Kidney glomerular epithelial cell (primary cell): ENCODE measurements around the gene ZNF836.
"Not testable (repeated sequence)": the region's sequence is repeated elsewhere in the genome, so short reads cannot be mapped to it uniquely, and the experiment has no call there.

Experiments
- DNase-seq: peaks from one replicate; lab custom pipeline; 2025; lab: John Stamatoyannopoulos, UW

Gene ZNF836

DNA sequence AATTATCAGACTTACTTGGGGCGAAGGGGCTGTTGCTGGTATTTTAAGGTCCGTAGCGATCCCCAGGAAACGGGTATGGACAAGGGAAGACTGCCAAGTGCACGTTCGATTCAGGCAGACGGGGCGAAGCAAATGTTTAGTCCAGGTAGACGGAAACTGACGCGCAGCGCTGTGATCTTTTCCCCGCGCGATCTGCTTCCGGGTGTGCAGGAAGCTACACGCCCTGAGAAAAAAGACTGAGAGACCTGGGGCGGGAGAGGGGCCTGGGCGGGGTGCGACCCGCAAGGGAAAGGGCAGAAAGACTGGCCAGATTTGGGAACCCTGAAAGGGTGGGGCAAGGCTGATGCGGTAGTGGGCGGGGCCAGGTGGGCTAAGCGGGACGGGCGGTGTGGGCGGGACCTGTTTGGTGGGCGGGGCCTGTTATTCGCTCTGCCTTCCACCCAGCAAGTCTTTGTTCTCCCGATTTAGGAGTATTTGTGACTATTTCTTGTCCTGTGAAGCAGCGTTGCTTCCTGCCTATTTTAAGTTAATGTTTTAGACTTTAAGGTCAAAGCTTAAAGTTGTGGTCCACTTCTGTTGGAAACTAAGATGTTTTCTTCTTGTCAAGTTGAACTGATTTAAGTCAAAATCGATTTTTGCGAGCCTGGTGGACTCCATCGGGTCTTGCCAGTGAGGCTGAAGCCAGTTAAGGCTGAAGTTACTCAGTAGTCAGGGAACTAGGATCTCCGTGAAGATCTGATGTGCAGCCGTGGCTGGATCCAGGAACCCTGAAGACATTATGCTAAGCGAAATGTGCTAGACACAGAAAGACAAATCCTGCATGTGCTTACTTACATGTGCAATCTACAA lies at the start of gene ZNF836:
Gene ZNF836, minus strand, starts transcription at position 301 of the 849 bp plus-strand sequence. CDS start 3,549 bp downstream, outside the sequence.
- DNase-seq, result peak; percentile 82

DNA sequence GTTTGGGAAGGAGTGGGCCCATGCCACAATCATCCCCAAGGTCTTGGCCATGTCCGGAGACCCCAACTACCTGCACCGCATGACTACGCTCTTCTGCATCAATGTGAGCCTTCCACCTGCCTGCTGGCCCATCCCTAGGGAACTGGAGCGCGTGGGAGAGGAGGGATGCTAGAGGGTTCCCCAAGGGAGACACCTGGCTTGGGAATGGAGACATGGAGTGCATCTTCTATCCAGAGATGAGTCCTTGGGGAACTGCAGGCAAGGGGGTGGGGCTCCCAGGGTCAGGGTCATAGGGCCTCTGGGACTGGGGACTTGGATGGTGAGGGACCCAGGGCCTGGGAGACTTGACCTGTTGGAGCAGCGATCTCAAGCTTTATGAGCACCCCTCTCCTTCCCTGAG lies 49.6 kb upstream of the ZNF836 start:
- DNase-seq, result no peak

DNA sequence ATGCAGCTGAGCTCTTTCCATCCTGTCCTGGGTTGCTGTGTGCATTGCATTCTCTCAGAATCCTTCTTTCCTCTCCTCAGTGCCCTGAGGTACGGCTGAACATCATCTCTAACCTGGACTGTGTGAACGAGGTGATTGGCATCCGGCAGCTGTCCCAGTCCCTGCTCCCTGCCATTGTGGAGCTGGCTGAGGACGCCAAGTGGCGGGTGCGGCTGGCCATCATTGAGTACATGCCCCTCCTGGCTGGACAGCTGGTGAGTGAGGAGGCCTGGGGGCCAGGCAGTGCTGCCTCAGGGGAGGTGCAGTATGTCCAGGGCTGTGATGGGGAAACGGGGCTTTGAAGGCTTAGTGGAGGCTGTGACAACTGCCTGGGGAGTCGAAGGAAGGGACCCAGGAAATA lies 48.2 kb upstream of the ZNF836 start:
- DNase-seq, result no peak

DNA sequence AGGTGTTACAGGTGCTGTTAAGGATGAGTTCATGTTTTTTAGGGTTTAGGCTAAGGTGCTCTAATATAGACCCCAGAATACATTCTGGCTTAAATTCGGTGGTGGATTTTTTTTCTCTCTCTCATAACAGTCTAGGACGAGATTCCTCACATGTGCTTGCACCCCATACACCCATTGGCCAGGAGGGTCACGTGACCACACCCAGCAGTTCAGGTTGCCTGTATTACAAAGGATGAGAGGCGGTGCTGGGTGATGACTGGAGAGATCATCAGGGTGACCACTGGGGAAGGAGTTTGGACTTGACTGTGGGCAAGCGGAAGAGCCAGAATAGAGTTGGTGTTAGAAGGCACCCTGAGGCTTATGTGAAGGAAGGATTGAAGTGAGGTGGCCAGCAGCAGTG lies 46.2 kb upstream of the ZNF836 start:
- no peak for DNase-seq

DNA sequence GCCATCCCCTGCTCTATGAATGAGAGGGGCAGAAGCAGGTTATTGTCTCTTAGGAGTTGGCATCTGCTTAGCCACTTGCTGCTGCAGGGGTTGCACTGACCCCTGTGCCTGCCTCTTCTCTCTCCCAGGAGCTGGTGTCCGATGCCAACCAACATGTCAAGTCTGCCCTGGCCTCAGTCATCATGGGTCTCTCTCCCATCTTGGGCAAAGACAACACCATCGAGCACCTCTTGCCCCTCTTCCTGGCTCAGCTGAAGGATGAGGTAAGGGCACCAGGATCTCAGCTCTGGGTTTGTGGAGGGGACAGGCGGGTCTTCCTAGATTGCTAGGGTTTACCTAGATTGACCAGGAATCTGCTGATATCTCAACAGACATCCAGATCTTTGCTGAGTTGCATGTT lies 45.0 kb upstream of the ZNF836 start:
- DNase-seq, result no peak

DNA sequence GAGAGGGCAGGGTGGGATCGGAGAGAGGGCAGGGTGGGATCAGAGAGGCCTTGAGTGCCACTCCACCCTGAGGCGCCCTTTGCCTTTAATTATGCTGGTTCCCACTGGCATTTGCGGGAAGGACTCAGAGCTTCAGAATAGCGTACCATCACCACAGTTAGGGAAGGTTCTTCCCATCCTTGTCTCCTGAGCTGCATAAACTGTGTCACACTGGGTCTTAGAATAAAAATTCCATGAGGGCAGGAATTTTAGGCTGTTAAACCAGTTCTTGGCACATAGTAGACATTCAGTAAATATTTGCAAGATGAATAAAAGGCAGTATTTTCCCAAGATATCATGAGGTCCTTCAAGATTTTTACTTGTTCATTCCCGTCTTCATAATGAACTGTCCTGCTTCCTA lies 42.8 kb upstream of the ZNF836 start:
- DNase-seq, result no peak

DNA sequence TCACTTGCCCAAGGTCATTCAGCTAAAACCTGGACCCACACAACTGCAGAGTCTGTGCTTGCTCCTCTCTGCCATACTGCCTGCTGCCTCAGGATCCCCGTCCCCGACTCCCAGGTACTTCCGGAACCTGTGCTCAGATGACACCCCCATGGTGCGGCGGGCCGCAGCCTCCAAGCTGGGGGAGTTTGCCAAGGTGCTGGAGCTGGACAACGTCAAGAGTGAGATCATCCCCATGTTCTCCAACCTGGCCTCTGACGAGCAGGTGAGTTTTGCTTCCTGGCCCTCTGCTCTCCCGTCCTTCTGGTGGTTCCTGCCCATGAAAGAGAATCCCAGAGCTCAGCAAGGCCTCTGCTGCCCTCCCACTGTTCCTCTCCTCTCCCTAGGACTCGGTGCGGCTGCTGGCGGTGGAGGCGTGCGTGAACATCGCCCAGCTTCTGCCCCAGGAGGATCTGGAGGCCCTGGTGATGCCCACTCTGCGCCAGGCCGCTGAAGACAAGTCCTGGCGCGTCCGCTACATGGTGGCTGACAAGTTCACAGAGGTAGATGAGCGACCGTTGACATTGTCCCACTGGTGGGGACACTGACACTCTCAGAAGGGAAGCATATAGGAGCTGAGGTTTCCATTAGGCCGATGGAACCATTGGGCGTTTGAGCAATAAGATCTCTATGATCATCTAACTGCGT lies 41.3 kb upstream of the ZNF836 start:
- DNase-seq, result no peak

DNA sequence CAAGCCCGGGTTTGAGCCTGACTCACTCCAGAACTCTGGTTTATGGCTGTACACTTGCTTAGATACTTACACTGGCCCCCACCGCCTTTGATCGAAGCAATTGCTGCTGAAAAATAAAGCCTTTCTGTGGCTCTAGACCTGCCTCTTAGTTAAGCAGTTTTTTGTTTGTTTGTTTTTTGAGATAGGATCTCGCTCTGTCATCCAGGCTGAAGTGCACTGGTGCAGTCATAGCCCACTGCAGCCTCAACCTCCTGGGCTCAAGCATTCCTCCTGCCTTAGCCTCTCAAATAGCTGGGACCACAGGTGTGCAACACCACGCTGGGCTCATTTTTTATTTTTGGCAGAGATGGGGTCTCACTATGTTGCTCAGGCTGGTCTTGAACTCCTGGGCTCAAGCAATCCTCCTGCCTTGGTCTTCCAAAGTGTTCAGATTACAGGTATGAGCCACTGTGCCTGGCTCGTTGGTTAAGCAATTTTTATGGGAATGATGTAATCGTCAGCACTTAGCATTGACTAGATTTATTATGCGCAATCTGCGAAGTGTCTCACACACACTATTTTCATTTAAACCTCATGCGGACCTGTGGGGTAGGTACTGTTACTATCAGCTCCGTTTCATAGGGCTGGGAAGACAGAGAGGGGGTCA lies 40.6 kb upstream of the ZNF836 start:
- no peak for DNase-seq

DNA sequence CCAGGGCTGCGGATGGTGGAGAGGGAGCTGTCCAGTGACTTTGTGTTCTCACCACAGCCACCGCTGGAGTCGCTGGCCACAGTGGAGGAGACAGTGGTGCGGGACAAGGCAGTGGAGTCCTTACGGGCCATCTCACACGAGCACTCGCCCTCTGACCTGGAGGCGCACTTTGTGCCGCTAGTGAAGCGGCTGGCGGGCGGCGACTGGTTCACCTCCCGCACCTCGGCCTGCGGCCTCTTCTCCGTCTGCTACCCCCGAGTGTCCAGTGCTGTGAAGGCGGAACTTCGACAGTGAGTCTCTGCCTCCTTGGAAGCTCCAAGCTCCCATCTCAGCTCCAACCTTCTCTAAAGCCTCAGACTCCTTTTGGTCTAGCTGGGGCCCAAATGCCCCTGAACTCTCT lies 39.8 kb upstream of the ZNF836 start:
- DNase-seq, result no peak

DNA sequence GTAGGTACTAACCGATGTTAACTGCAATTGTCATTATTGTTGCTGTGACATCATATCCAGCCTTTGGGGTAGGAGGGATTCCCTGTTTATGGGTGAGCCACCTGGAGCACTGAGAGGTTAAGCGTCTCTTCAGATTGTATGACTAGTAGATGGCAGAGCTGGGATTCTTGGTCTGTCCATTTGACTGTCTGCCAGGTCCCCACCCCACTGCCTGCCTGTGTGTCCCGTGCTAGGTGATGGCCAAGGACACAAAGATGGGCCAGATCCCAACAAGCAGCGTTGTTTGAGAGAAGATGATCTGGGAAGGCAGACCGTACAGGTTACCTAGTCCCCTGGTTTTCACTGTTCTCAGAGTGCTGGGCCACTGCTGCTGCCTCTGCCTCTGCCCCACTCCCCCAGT lies 35.1 kb upstream of the ZNF836 start:
- no peak for DNase-seq

DNA sequence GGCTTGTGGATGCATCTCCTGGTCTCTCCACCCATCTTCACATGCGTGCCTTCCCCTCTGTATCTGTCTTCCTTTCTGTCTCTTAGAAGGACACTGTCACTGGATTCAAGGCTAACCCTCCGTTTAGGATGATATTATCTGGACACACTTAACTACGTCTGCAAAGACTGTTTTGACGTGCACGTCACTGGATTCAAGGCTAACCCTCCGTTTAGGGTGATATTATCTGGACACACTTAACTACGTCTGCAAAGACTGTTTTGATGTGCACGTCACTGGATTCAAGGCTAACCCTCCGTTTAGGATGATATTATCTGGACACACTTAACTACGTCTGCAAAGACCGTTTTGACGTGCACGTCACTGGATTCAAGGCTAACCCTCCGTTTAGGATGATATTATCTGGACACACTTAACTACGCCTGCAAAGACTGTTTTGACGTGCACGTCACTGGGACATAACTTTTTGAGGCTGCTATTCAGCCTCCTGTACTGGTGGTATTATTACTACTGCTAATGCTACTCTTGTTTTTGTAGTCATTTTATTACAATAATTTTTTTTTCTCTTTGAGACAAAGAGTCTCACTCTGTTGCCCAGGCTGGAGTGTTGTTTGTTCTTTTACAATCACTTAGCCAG lies 29.5 kb upstream of the ZNF836 start:
- not testable (repeated sequence) for DNase-seq

DNA sequence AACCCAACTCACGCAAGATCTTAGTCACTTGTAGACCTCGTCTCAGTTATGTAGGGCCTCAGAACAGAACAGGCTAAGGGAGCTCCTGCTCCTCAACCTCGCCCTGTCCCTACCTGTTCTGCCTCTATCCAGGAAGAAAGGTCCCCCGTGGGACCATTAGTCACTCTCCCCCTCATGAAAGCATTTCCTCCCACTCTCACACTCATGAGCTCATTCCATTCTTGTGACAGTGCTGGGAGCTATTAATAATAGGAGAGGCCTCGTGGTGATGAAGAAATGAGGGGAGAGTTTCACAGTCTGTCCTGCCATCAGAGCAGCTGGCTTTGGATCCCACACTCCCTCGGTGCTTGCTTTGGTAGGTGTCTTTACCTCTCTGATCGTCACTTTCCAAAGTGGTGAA lies 28.6 kb upstream of the ZNF836 start:
- DNase-seq, result peak; percentile 50

DNA sequence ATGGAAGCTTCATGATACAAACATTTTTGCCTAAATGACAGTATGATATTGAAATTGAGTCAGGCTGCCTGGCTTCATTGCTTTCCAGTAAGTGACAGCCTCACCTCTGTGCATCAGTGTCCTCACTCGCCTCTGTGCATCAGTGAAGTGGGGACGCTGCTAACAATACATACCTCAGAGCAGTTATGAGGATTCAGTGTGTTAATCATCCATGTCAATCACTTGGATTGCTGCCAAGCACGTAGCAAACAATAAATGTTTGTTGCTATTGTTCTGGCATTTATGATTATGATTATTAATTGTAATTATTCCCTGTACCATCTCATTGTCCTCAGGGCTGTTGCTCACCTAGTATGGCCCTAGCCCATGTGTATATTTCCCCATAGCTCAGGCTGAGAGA lies 27.3 kb upstream of the ZNF836 start:
- no peak for DNase-seq

DNA sequence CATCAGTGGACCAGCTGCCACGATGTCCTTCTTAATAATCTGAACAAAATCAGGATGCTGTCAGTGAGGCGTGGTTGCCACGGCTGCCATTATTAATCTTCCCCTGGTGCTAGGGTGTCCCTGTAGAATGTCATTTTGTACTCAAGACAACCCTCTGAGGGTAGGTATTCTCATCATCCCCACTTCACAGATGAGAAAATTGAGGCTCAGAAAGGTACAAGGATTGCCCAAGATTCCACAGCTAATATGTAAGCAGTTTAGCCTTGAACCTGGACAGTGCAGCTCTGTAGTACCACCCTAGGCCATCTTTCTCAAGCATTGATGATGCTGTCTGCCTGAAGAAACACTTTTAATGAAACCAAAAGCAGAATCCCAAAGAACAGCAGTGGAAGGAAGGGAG lies 26.5 kb upstream of the ZNF836 start:
- no peak for DNase-seq

DNA sequence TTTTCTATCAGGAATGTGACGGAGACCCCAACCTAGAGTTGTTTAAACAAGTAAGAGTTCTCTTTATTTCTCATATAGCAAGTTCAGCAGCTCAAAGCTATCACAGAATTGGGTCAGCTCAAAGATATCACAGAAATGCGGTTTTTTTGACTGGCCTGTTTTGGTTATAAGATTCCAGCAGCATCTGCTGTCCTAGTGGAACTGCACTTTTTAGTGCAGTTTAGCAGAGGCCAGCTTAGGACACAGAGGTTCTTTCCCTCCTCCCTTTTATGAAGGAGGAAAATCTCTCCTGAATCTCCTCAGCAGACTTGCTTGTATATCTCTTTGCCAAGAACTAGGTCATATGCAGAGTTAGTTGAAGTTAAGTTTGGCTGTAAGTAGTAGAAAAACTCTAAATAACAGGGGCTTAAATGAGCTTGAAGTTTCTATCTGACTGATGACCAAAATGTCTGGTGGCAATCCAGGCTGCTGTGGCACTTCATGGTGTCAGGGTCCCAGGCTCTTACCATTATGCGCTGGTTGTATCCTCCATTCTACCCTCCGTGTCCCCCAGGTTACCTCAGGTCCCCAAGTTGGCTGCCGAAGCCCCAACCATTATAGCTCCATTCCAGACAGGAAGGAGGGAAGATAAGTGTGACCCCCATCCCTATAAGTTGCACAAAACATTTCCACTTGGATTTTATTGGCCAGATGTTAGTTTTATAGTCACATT lies 25.0 kb upstream of the ZNF836 start:
- DNase-seq, result no peak

DNA sequence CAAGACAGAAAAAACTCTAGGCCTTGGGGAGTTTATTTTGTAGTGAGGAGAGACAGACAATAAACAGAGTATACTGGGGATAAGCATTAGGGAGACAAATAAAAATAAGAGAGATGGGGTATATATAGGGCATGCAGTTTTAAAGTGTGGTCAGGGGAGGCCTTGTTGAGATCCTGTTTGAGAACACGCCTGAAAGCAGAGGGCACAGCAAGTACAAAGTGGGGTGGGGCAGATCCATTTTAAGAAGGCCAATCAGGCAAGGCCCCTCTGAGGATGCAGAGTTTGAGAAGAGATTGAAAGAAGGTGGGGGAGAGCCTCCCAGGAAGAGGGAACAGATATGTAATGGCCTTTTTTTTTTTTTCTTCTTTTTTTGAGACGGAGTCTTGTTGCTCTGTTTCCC lies 20.5 kb upstream of the ZNF836 start:
- DNase-seq, result no peak

DNA sequence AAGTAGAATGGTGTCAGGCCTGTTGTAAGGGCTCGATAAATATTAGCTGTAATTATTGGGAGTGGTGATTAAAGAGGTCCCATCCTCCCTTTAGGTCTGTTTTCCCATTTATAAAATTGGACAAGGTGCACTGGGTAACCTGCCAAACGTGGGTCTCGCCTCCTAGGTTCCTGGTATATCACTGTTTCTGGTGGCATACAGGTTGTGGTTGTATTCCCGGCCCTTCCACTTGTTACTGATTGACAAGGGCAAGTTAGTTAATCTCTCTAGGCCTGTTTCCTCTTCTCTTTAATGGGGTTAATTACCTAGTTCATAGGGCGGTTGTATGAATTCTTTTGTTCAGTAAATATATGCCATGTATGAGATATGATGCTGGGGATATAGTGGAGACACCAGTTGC lies 20.0 kb upstream of the ZNF836 start:
- DNase-seq, result no peak

DNA sequence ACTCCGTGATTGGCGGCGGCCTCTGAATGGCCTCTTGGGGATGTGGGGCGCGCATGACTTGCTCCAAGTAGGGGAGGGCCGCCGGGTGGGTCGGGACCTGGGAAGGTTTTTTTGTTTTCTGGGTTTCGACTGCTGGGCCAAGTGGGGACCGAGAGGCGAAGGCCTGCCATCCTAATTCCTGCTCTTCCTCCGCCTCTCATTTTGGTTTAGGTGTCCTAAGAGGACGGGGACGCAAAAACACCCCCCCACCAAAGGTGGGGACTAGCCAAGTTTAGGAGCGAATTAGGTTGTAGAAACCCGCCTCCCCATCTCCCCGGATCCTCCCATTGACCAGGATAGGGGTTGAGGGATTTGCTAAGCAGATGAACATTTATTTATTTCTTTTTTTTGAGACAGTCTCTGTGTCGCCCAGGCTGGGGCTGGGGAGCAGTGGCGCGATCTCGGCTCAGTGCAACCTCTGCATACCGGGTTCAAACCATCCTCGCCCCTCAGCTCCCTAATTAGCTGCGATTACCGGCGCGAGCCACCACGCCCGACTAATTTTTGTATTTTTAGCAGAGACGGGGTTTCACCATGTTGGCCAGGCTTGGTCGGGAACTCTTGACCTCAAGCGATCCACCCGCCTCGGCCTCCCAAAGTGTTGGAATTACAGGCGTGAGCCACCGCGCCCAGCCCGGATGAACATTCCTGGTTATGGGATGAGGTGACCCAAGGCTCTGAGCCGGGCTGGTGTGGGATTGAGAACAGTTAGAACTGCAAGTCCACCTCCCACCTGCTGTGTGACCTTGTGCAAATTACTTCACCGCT lies 19.3 kb upstream of the ZNF836 start:
- peak; percentile 24 for DNase-seq

DNA sequence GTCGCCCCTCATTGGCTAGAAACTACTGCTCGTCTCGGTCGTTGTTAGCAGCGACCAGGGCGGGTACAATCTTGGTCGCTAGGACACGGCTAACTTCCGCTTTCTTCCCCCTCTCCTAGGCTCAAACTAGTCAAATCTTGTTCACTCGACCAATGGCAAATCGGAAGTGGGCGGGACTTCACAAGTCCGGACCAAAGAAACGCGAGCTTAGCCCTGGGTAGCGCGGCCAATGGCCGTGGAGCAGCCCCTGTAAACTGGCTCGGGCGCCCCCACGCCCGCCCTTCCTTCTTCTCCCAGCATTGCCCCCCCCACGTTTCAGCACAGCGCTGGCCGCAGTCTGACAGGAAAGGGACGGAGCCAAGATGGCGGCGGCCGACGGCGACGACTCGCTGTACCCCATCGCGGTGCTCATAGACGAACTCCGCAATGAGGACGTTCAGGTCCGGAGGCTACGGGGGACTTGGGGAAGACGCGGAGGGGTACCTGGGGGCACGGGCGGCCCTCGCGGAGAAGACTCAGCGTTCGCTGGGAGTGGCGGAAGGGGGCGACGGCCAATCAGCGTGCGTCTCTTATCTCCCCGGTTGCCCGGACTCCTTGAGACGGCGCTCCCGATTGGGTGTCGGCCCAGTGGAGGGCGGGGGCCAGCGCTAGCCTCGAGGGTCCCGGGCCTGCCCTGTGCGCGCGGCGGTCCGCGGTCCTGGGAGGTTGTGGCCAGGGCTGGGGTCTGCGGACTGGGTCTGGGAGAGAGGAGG lies 18.5 kb upstream of the ZNF836 start, which contains the start of gene PPP2R1A:
Gene PPP2R1A, plus strand, starts transcription at position 318 of the 752 bp plus-strand sequence. Its CDS starts 45 bp downstream, at position 363.
- peak; percentile 100 for DNase-seq
